Pancreas (tissue), 10 donors: ENCODE results near the gene ASTN2. TPM values are rescaled to one million over a fixed set of nuclear protein-coding genes. Genes with fewer than 3 reads are reported as not detected.

Experiments used
- ATAC-seq, 4 donors: fragments of 200-7000 bp; cut with Tn5 transposase; one replicate each; pipeline versions ENCODE4 v1.8.0 to v1.9.1; 2020; ENCODE audit warnings: mild to moderate bottlenecking in 4 of 4, moderate library complexity in 4 of 4
- DNase-seq, 6 donors: peaks; one replicate each; pipeline ENCODE4 v3.0.0-alpha.2; 2020
- FAIRE-seq: peaks from 2 replicates; lab custom pipeline; 2012; peaks lifted over from hg19 to GRCh38; lab: Jason Lieb, UNC
- H3K27ac ChIP-seq, 4 donors: fragments of 200-600 bp; sonication (generic); 1 replicate in 3 of 4; 2 replicates in 1 of 4; pipeline versions ENCODE4 v1.5.0 to v1.8.0; 2020
- H3K27me3 ChIP-seq, 4 donors: fragments of 200-600 bp; one replicate each; pipeline ENCODE4 v1.8.0; 2021
- H3K36me3 ChIP-seq, 3 donors: fragments of 200-600 bp; sonication (generic) in 1 of 3; one replicate each; pipeline versions ENCODE4 v1.5.0 to v1.8.0; 2020 to 2021
- H3K4me1 ChIP-seq, 3 donors: fragments of 200-600 bp; one replicate each; pipeline ENCODE4 v1.8.0; 2021
- H3K4me3 ChIP-seq, 4 donors: fragments of 200-600 bp; sonication (generic) in 2 of 4; one replicate each; pipeline versions ENCODE4 v1.5.0 to v1.8.0; 2020 to 2021
- H3K9me3 ChIP-seq, 4 donors: fragments of 200-600 bp; one replicate each; pipeline ENCODE4 v1.8.0; 2021
- CTCF ChIP-seq, 4 donors: fragments of 200-600 bp; sonication (generic) in 3 of 4; IDR thresholded peaks; one replicate each; pipeline versions ENCODE4 v1.5.0 to v1.8.0; 2021; ENCODE audit warnings: antibody characterized with exemption in 4 of 4
- WGBS, 2 donors: extraction: QIAGEN DNeasy Blood & Tissue Kit; methylation state at CpG; one replicate each; pipeline ENCODE4 v1.1.7; 2013; 5-methylcytosine and 5-hydroxymethylcytosine counted together
- intact Hi-C, 3 donors: fragments of 100-400 bp; cut with DNase I; formaldehyde crosslinking; loops; one replicate each; pipeline versions ENCODE4 v1.11.1 to v1.14.2; 2022
- polyA plus RNA-seq, 2 donors: library from polyadenylated mRNA; stranded (reverse); fragments of 200-250 nt; gene quantifications; one replicate each; pipeline ENCODE4 v1.2.3, GENCODE V29; 2013
- total RNA-seq, 6 donors: library from RNA; stranded (reverse); fragmentation: NEBNext Ultra II Directional in 4 of 6; extraction: Animal tissue kit (Norgen Biotek cat#: 25700) in 4 of 6; gene quantifications; one replicate each; pipeline versions ENCODE4 v1.2.1 to v1.2.4, GENCODE V29; 2021 to 2023
- donor health status: healthy with polysubstance abuse.
- donor health status: DM: no; HTN: no; CAD: no; lungs with moderate emphysema.
- donor health status: DM: no; HTN: no; CAD: no.
- donor health status: control.
- donor health status: control.
- donor health status: Bipolar disorder and iron deficiency.
- donor health status: DM: yes; HTN: yes; CAD: no.
- donor health status: DM: no; HTN: no; CAD: no.
- donor health status: DM: no; HTN: no; CAD: no.
- donor health status: DM: yes; HTN: yes; CAD: no.

Gene ASTN2
- total and polyA plus RNA-seq, 8 donors = 1.3 to 11.9 (median 6.7) TPM

GRCh38 chr9:117081641-117082317 is 333.1 kb downstream of the ASTN2 start:
- WGBS, 2 donors = 37 to 48% methylated on average over 5 of the region's 5 CpGs
- FAIRE-seq = no peak
- intact Hi-C loops = no loop called here
- H3K4me1 ChIP-seq = no peaks in the 10 kb centered on the region
- no peak for TF ChIP-seq CTCF (IDR thresholded peaks at IDR 0.05)
- no peaks in the 10 kb centered on the region for H3K9me3 ChIP-seq
- no peak overlapping the region for H3K27ac ChIP-seq
- H3K36me3 ChIP-seq = no peaks in the 10 kb centered on the region
- no peak overlapping the region for H3K4me3 ChIP-seq
- no peak for ATAC-seq
- no peak for DNase-seq
- H3K27me3 ChIP-seq = no peaks in the 10 kb centered on the region

- H3K36me3 ChIP-seq = no peaks in the 10 kb centered on the region
- WGBS, 2 donors = 53 to 80% methylated on average over 2 of the region's 2 CpGs
- no peak overlapping the region for H3K27ac ChIP-seq
- ATAC-seq = no peak
- H3K9me3 ChIP-seq = no peaks in the 10 kb centered on the region
- no peaks in the 10 kb centered on the region for H3K27me3 ChIP-seq
- no peak overlapping the region for H3K4me3 ChIP-seq
- FAIRE-seq = no peak
- intact Hi-C loops = no loop called here
- no peaks in the 10 kb centered on the region for H3K4me1 ChIP-seq
- no peak for DNase-seq
- TF ChIP-seq CTCF (IDR thresholded peaks at IDR 0.05) = no peak
Observed at GRCh38 chr9:117080765-117081390, 334.0 kb downstream of the ASTN2 start.

- no peak for FAIRE-seq
- no peak for ATAC-seq
- no peak overlapping the region for H3K4me3 ChIP-seq
- H3K27ac ChIP-seq = no peak overlapping the region
- no peaks in the 10 kb centered on the region for H3K9me3 ChIP-seq
- TF ChIP-seq CTCF (IDR thresholded peaks at IDR 0.05) = no peak
- no peak for DNase-seq
- no peaks in the 10 kb centered on the region for H3K36me3 ChIP-seq
- no peaks in the 10 kb centered on the region for H3K4me1 ChIP-seq
- WGBS, 2 donors = 67 to 70% methylated on average over 8 of the region's 8 CpGs
- no peaks in the 10 kb centered on the region for H3K27me3 ChIP-seq
- intact Hi-C loops = no loop called here
Observed at GRCh38 chr9:117076571-117077290, 338.1 kb downstream of the ASTN2 start.

GRCh38 chr9:117075636-117076035 is 339.2 kb downstream of the ASTN2 start:
- no peak overlapping the region for H3K27ac ChIP-seq
- TF ChIP-seq CTCF (IDR thresholded peaks at IDR 0.05) = no peak
- no peaks in the 10 kb centered on the region for H3K36me3 ChIP-seq
- no peak for ATAC-seq
- no peaks in the 10 kb centered on the region for H3K27me3 ChIP-seq
- no peaks in the 10 kb centered on the region for H3K9me3 ChIP-seq
- no peak overlapping the region for H3K4me3 ChIP-seq
- no peak for FAIRE-seq
- intact Hi-C loops = no loop called here
- H3K4me1 ChIP-seq = no peaks in the 10 kb centered on the region
- DNase-seq = no peak
